ENCODE measurements around the gene PDE7B. TPM values are rescaled to one million over a fixed set of nuclear protein-coding genes. Genes with fewer than 3 reads are reported as not detected.

PDE7B gene
- total and polyA plus RNA-seq, 2 of the 4 experiments (the other 2 are of a cell fraction): 7.8 to 12.4 TPM

DNA sequence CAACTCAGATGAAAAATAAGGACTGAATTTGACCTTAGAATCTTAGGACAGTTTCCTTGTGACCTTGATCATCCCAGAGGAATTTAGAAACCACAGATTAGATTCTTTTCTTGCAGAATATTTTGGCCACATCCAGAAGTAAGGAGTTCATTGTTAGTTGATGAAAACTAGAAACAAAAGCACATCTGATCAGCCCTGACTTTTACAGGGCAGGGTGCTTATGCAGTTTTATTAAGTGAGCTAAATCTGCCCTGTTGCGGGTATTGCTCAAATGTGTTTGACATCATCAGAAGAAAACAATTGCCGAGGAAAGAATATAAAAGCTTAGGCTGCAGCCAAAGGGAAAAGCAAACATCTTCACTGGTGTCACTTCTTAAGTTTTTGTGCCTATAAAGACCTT, 297.8 kb downstream of the PDE7B start:
- H3K4ac ChIP-seq (ENCODE audit: low read depth, low read length): no peak overlapping the region
- no TSS peak for BruUV-seq (replicated peaks)
- no peak overlapping the region for H4K5ac ChIP-seq (ENCODE audit: low read depth, low read length)
- no peaks in the 10 kb centered on the region for H3K9me3 ChIP-seq (ENCODE audit: control insufficient read depth, insufficient read depth, low read length)
- no peak overlapping the region for H3K56ac ChIP-seq (ENCODE audit: extremely low read depth, insufficient read depth, low read length)
- no peak overlapping the region for H2BK15ac ChIP-seq (ENCODE audit: low read depth, low read length)
- in situ Hi-C loops (cut with MboI; ENCODE audit: low sequenced_read_pairs): no loop called here
- H3K23ac ChIP-seq (ENCODE audit: low read depth, low read length): no peak overlapping the region
- H2BK20ac ChIP-seq (ENCODE audit: low read depth, low read length): no peak overlapping the region
- H2BK120ac ChIP-seq (ENCODE audit: low read depth, low read length): no peak overlapping the region
- DNase-seq (no peak), ATAC-seq (ENCODE audit: low read depth) (no peak)
- H3K4me2 ChIP-seq (ENCODE audit: low read depth, low read length): no peak overlapping the region
- H3K4me3 ChIP-seq (ENCODE audit: insufficient read depth, low read depth, low read length): no peak overlapping the region
- dilution Hi-C loops (cut with HindIII; ENCODE audit: low sequenced_read_pairs, unreplicated experiment): no loop called here
- H4K8ac ChIP-seq (ENCODE audit: low read depth in 2 of 2, low read length in 2 of 2): no peak overlapping the region
- no peak overlapping the region for H3K27ac ChIP-seq (ENCODE audit: insufficient read depth, low read length)
- H2AK9ac ChIP-seq (replicated peaks; ENCODE audit: low read depth, low read length, poor library complexity): no peak overlapping the region
- no peak overlapping the region for H3K18ac ChIP-seq (ENCODE audit: low read depth, low read length)
- peaks cover 9 to 21% of the 10 kb centered on the region in 2 experiments for H3K79me1 ChIP-seq (ENCODE audit: low read depth in 1 of 2, low read length in 2 of 2)
- H3K9me1 ChIP-seq (ENCODE audit: insufficient read depth, low read length): peaks cover 6% of the 10 kb centered on the region; the same call in 1 of the 2 replicates
- H4K91ac ChIP-seq (ENCODE audit: insufficient read depth, low read depth, low read length): no peak overlapping the region
- intact Hi-C loops (cut with micrococcal nuclease): no loop called here
- WGBS, 2 experiments (ENCODE audit: extremely low coverage in 2 of 2, insufficient read length in 1 of 2): no CpG with 5 or more reads among the region's 2 CpGs
- H2AFZ ChIP-seq (replicated peaks; ENCODE audit: low read length, poor library complexity): no peak overlapping the region
- H2BK5ac ChIP-seq (ENCODE audit: low read depth, low read length, poor library complexity, severe bottlenecking): no peak overlapping the region
- H3K9ac ChIP-seq (ENCODE audit: low read depth, low read length): no peak overlapping the region
- H3K27me3 ChIP-seq (ENCODE audit: control insufficient read depth, insufficient read depth, low read length): no peaks in the 10 kb centered on the region
- TF ChIP-seq SMC3 (IDR thresholded peaks at IDR 0.05; ENCODE audit: low read depth, low read length) (no peak), CEBPB (IDR thresholded peaks at IDR 0.05; ENCODE audit: low read depth, low read length) (no peak), MAZ (IDR thresholded peaks at IDR 0.05; ENCODE audit: borderline replicate concordance, low read depth, low read length) (no peak), MXI1 (IDR thresholded peaks at IDR 0.05; ENCODE audit: borderline replicate concordance, low read depth, low read length) (no peak), BHLHE40 (IDR thresholded peaks at IDR 0.05; ENCODE audit: low read depth, low read length) (no peak), RAD21 (IDR thresholded peaks at IDR 0.05; ENCODE audit: low read length) (no peak), RCOR1 (IDR thresholded peaks at IDR 0.05; ENCODE audit: insufficient replicate concordance, low read length) (no peak), MAFK (IDR thresholded peaks at IDR 0.05; ENCODE audit: low read depth, low read length) (no peak), CHD1 (IDR thresholded peaks at IDR 0.05; ENCODE audit: low read depth, low read length) (no peak), RFX5 (IDR thresholded peaks at IDR 0.05; ENCODE audit: low read depth, low read length) (no peak)
- TF ChIP-seq, protein P1, sequence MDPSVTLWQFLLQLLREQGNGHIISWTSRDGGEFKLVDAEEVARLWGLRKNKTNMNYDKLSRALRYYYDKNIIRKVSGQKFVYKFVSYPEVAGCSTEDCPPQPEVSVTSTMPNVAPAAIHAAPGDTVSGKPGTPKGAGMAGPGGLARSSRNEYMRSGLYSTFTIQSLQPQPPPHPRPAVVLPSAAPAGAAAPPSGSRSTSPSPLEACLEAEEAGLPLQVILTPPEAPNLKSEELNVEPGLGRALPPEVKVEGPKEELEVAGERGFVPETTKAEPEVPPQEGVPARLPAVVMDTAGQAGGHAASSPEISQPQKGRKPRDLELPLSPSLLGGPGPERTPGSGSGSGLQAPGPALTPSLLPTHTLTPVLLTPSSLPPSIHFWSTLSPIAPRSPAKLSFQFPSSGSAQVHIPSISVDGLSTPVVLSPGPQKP (IDR thresholded peaks at IDR 0.05; ENCODE audit: borderline replicate concordance, low read depth, low read length): no peak
- TF ChIP-seq, protein P2, sequence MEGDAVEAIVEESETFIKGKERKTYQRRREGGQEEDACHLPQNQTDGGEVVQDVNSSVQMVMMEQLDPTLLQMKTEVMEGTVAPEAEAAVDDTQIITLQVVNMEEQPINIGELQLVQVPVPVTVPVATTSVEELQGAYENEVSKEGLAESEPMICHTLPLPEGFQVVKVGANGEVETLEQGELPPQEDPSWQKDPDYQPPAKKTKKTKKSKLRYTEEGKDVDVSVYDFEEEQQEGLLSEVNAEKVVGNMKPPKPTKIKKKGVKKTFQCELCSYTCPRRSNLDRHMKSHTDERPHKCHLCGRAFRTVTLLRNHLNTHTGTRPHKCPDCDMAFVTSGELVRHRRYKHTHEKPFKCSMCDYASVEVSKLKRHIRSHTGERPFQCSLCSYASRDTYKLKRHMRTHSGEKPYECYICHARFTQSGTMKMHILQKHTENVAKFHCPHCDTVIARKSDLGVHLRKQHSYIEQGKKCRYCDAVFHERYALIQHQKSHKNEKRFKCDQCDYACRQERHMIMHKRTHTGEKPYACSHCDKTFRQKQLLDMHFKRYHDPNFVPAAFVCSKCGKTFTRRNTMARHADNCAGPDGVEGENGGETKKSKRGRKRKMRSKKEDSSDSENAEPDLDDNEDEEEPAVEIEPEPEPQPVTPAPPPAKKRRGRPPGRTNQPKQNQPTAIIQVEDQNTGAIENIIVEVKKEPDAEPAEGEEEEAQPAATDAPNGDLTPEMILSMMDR (conservative IDR thresholded peaks at IDR 0.05; ENCODE audit: low read depth, low read length): no peak
- no peaks in the 10 kb centered on the region; the same call in 1 of the 2 replicates for H3K4me1 ChIP-seq (ENCODE audit: control insufficient read depth, insufficient read depth, low read length)
- no peak overlapping the region; the same call in 1 of the 2 replicates for H3K14ac ChIP-seq (replicated peaks; ENCODE audit: low read depth, low read length)
- H3K36me3 ChIP-seq (ENCODE audit: control insufficient read depth, insufficient read depth, low read length): peaks cover 24% of the 10 kb centered on the region
- 0 out of 2 replicates have a peak, but pooled peaks cover 3% of the 10 kb centered on the region for H4K20me1 ChIP-seq (ENCODE audit: insufficient read depth, low read length)
- POLR2A ChIA-PET (ENCODE audit: unreplicated experiment): no interaction called here
- CTCF ChIA-PET: no interaction called here
- H2AK5ac ChIP-seq (ENCODE audit: low read depth, low read length): no peak overlapping the region
